Measurements from ENCODE around the gene TRABD2A. TPM values are rescaled to one million over a fixed set of nuclear protein-coding genes. Genes with fewer than 3 reads are reported as not detected.

TRABD2A gene
- total and polyA plus RNA-seq, 9 of the 15 experiments (the other 6 are each of a cell fraction or from before 2014, with no cell fraction given): 0.07 to 0.45 (median 0.25) TPM

GRCh38 chr2:84905181-84906107 lies 24.6 kb upstream of the TRABD2A start, which contains the start of gene TMSB10 (continued):
- TF ChIP-seq RFX7 (CRISPR knock-in tag; IDR thresholded peaks at IDR 0.05) (no peak), EGR1 (conservative IDR thresholded peaks at IDR 0.05) (peak; percentile 99), ZNF740 (CRISPR knock-in tag; IDR thresholded peaks at IDR 0.05) (no peak), ZNF740 (tag; IDR thresholded peaks at IDR 0.05) (0 out of 4 replicates have a peak, but pooled peaks of 1 of the 2 experiments have one; percentile 21), GABPB1 (CRISPR knock-in tag; IDR thresholded peaks at IDR 0.05) (peak; percentile 49; the same call in 1 of the 2 replicates), EP300 (IDR thresholded peaks at IDR 0.05; ENCODE audit: low read length) (peak; percentile 44), PHB (CRISPR knock-in tag; IDR thresholded peaks at IDR 0.05) (no peak), ZFP36 (IDR thresholded peaks at IDR 0.05; ENCODE audit: low read depth, low read length, partially characterized antibody) (peak; percentile 4), HCFC1 (IDR thresholded peaks at IDR 0.05; ENCODE audit: low read depth, low read length) (peak; percentile 20; the same call in 1 of the 2 replicates), HBP1 (CRISPR knock-in tag; IDR thresholded peaks at IDR 0.05) (no peak), FOXM1 (IDR thresholded peaks at IDR 0.05; ENCODE audit: low read depth) (no peak), FOXM1 (CRISPR knock-in tag; IDR thresholded peaks at IDR 0.05; ENCODE audit: low read depth) (peak; percentile 40; the same call in 1 of the 2 replicates), GABPA (tag; conservative IDR thresholded peaks at IDR 0.05; ENCODE audit: low read depth) (peak; percentile 40; the same call in 1 of the 2 replicates), ZNF12 (CRISPR knock-in tag; IDR thresholded peaks at IDR 0.05) (no peak), KAT8 (IDR thresholded peaks at IDR 0.05; ENCODE audit: low read depth) (no peak), RNF2 (IDR thresholded peaks at IDR 0.05) (peak; percentile 18; the same call in 1 of the 2 replicates), NR0B1 (IDR thresholded peaks at IDR 0.05; ENCODE audit: partially characterized antibody) (no peak), CBFA2T3 (IDR thresholded peaks at IDR 0.05) (peak; percentile 48), SMARCE1 (IDR thresholded peaks at IDR 0.05) (peak; percentile 55; the same call in 1 of the 2 replicates), MBD2 (IDR thresholded peaks at IDR 0.05; ENCODE audit: borderline replicate concordance, low read depth) (peak; percentile 27; the same call in 1 of the 2 replicates), ZNF316 (IDR thresholded peaks at IDR 0.05) (no peak)
- TF ChIP-seq, protein P1, sequence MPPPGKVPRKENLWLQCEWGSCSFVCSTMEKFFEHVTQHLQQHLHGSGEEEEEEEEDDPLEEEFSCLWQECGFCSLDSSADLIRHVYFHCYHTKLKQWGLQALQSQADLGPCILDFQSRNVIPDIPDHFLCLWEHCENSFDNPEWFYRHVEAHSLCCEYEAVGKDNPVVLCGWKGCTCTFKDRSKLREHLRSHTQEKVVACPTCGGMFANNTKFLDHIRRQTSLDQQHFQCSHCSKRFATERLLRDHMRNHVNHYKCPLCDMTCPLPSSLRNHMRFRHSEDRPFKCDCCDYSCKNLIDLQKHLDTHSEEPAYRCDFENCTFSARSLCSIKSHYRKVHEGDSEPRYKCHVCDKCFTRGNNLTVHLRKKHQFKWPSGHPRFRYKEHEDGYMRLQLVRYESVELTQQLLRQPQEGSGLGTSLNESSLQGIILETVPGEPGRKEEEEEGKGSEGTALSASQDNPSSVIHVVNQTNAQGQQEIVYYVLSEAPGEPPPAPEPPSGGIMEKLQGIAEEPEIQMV (tag; conservative IDR thresholded peaks at IDR 0.05; ENCODE audit: low read depth): no peak
- TF ChIP-seq, protein P2, sequence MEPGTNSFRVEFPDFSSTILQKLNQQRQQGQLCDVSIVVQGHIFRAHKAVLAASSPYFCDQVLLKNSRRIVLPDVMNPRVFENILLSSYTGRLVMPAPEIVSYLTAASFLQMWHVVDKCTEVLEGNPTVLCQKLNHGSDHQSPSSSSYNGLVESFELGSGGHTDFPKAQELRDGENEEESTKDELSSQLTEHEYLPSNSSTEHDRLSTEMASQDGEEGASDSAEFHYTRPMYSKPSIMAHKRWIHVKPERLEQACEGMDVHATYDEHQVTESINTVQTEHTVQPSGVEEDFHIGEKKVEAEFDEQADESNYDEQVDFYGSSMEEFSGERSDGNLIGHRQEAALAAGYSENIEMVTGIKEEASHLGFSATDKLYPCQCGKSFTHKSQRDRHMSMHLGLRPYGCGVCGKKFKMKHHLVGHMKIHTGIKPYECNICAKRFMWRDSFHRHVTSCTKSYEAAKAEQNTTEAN (CRISPR knock-in tag; IDR thresholded peaks at IDR 0.05): no peak
